HG03280 (cell line): ENCODE data around the gene FBXW12.

ENCODE experiments used
- ATAC-seq: cut with Tn5 transposase; IDR thresholded peaks from one replicate; pipeline ENCODE4 v1.9.1; 2021; ENCODE audit warnings: mild to moderate bottlenecking, moderate library complexity; ENCODE audit not compliant: unreplicated experiment

Gene FBXW12

GRCh38 chr3:48419149-48419548, 47.1 kb downstream of the FBXW12 start:
- ATAC-seq: no peak

DNA sequence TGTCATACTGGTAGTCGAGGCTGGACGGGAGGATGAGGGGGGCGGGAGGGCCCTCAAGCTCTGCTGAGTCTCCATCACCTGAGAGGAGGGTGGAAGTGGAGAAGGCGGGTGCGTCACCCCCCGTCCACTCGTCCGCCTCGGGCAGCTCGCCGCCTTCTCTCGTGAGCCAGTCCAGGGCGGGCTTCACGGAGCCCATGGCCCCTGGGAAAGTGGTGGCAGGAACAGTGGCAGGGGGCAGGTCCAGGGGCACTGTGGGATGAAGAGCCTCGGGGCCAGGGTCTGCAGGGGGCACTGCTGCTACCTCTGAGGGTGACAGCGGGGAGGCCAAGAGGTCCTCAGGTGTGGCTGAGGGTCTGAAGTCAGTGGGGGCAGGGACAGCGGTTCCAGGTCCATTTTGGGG, 47.6 kb downstream of the FBXW12 start:
- ATAC-seq: no peak

GRCh38 chr3:48420561-48420960, 48.5 kb downstream of the FBXW12 start:
- ATAC-seq: no peak

DNA sequence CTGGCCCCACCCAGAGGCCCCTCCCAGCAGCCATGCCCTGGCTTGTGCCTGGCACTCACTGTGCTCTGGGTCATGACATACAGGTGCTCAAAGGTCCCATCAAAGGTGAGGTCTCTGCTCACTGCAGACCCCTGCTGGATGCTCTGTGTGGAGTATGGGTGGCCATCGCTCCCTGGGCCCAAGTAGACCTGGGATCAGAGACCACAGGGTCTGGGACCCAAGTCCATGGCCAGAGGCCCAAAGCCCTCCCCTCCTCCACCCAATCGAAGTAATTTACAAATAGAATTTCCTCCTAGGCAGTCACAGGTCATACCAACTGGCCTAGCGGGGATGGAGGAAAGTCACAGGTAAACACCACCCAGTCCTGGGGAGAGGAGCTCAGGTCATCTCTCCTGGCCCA, 50.3 kb downstream of the FBXW12 start:
- ATAC-seq: no peak

DNA sequence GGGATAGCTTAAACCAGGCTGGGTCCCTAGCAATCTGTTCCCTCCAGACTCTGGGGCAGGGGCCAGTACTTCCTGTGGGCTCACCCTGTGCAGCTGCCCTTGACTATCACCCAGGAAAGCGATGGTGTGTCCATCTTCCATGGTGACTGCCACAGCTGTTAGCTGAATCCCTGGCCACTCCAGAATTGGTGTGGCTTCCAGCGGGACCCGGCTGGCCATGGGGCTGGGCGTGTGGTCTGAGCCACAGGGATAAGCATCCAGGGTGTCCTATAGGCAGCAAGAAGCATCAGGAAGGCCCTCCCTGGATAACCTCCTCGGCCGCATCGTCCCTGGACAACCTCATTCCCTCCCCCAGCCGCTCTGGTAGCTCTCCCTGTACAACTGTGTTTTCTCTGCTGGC, 50.7 kb downstream of the FBXW12 start:
- no peak for ATAC-seq

DNA sequence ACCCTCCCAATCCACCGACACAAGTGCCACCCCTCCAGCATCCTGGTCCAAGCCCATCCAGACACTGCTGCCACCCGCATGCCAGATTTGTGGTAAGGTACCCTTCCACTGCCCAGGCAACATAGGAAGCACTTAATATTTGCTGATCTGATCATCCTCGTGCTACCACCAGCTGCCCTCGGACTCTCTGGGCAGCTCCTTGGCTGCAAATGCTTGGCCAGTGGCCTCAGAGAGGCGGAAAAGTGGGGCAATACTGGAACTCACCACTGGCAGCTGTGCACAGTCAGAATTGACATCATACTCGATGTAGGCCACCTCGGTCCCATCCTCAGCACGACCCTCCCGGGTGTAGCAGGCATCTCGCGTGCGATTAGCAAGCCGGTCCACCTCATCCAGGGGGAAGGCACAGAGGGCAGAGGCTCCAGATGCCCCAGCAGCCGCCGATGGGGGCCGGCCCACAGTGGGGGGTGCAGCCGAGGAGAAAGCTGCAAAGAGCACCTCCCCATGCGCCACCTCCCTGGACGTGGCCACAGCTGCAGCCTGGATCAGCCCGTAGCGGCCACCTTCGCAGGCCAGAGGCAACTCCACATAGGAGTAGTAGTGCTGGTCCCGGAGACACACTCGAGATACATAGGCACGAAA, 51.3 kb downstream of the FBXW12 start:
- ATAC-seq: no peak

- no peak for ATAC-seq
Observed at GRCh38 chr3:48423883-48424695, 52.1 kb downstream of the FBXW12 start.

- ATAC-seq: no peak
Observed at GRCh38 chr3:48425281-48425812, 53.3 kb downstream of the FBXW12 start.

- no peak for ATAC-seq
Observed at GRCh38 chr3:48426401-48426909, 54.4 kb downstream of the FBXW12 start.

GRCh38 chr3:48426944-48427629, 55.1 kb downstream of the FBXW12 start:
- ATAC-seq: no peak

GRCh38 chr3:48427630-48427962, 55.6 kb downstream of the FBXW12 start:
- no peak for ATAC-seq

GRCh38 chr3:48428088-48428571, 56.1 kb downstream of the FBXW12 start:
- no peak for ATAC-seq

DNA sequence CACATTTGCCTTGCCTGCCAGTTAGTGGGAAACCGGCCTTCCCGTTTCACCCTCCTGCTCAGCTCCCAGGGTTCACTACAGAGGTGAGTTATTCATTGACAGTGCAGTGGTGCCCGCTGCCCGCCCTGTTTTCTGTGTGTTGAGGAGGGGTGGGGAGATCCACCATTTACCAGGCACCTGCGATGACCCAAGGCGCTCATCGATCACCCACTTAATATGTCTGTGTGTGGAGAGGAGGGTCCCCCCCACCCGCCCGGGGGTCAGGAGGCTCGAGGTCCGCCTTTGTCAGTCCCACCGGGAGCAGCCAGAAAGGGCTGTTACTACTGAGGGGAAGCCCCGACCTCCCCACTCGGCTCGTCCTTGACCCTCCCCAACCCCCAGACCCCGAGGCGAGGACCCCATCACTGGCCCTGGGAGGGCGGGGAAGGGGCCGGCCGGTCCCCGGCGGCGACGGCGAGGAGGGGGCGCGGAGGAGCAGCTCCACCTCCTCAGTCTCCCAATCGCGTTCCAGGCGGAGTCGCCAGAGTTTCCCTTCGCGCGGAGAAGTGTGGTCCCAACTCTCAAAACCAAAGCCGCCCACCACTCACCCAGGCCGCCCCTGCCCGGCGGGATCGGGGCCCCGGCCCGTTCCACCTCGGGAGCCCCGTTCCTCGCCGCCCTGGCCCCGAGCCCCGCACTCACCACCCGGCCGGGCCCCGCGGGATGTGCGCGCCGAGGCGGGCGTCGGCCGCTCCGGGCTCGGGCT, 56.7 kb downstream of the FBXW12 start:
- peak; percentile 39 for ATAC-seq

DNA sequence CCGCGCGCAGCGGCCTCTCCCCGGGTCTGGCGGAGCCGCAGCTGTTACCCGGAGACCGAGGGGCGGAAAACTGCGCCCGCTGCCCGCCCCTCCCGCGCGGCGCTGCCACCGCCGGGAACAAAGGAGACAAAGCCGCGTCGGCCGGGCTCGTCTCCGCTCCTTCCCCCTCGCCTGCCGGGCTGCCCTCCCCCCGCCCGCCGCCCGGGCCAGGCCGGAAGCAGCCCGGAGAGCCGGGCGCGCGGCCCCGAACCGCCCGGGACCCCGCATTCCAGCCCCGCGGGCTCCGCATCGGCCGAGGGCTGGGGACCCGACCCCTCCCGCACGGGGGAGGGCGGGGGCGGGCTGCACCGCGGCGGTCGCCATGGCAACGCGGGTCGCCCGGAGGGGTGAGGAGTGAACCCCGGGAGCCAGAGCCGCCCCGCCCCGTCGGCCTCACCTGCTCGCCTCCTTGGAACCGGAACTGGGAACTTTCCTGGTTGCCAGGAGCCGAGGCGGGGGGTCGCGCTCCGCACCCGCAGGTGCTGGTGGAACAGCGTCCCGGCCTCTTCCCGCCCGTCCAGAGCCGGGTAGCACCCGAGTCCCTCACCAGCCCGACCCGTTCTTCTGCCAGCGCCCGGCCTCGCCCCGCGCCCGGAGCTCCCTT, 57.4 kb downstream of the FBXW12 start:
- ATAC-seq: peak; percentile 42

DNA sequence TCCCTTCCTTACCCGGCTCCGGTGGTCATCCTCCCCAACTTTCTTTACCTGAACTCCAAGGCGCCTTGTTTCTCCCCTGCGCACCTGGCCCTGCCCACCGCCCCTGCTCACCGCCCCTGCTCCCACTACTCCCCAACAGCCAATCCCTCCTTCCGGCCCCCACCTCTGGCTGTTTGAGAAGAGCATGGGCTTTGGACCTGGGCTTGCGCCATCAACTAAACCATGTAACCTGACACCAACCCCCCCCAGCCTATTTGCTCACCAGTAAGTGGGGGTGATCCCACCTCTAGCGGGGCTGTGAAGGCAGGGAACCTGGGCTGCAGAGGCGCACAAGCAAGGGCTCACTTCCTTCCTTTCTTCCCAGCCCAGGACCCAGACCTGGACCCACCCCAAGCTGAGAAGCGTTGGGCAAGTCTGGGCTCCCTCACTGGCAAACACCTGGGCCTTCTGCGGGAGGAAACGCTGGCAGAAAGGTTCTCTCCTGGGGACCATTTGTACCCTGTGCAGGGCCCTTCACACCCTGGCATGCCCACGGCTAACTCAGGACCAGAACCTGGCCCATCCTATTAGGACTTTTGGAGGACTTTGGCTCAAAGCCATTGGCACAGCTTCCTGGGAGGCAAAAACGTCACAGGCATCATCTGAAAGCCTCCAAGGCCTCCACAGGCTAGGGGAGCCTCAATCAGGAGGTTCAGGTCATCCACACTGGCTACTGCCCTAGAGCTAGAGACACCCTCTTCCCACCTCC, 58.1 kb downstream of the FBXW12 start, which contains the start of gene PLXNB1:
Gene PLXNB1, minus strand, starts transcription at position 127 of the 748 bp plus-strand sequence. CDS start 5,475 bp downstream, outside the sequence.
- ATAC-seq: no peak

DNA sequence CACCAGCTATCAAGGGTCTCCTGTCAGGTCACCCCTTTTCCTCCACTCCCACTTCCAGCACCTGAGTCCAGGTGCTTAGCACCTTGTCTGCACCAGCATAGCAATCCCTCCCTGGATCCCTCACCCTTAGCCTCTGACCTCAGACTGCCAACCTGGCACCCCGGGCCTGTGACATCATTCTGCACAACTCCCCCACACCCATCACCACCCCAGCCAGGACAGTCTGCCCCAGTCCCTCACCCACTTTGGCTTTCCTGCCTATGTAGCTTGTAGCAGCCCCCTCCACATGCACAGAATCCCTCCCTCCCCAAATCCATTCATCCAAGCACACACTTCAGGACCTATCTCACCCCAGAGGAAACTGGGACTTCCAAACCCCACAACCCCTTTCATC, 58.7 kb downstream of the FBXW12 start:
- no peak for ATAC-seq

- ATAC-seq: no peak
Observed at GRCh38 chr3:48431224-48432029, 59.4 kb downstream of the FBXW12 start.
